Measurements from ENCODE around the gene ABI1. TPM values are rescaled to one million over a fixed set of nuclear protein-coding genes. Genes with fewer than 3 reads are reported as not detected.

The ABI1 gene
- total and polyA plus RNA-seq, 2 donors (not counting 3 experiments of a cell fraction or from before 2014, with no cell fraction given) = 58.8 to 59.1 TPM

- no peaks in the 10 kb centered on the region for H4K20me1 ChIP-seq (replicated peaks; ENCODE audit: control insufficient read depth, extremely low read depth, insufficient read depth, low read length)
- DNase-seq (ENCODE audit: low read depth, low spot score) (no peak), FAIRE-seq (no peak)
- ChIA-PET POLR2A (interaction anchor here (0.7 kb wide), 1 partner anchor 13 kb away, joined by 3 read pairs; no protein-coding TSS in a partner anchor), CTCF (interaction anchor here (0.7 to 5.2 kb wide), 19 partner anchors 8 to 159 kb away, joined by 3 to 295 read pairs (median 8); partner anchors contain the start of gene ABI1)
- no peak overlapping the region for H3K9ac ChIP-seq (replicated peaks; ENCODE audit: extremely low read depth, insufficient read depth, low read length)
- no TSS peak for BruUV-seq (replicated peaks)
- no peak overlapping the region for H2AFZ ChIP-seq (ENCODE audit: low read depth, low read length)
- no peaks in the 10 kb centered on the region for H3K9me3 ChIP-seq (replicated peaks; ENCODE audit: control insufficient read depth, insufficient read depth, low read length)
- no peak overlapping the region for H3K4me2 ChIP-seq (ENCODE audit: insufficient read depth, low read length)
- intact Hi-C loops (cut with micrococcal nuclease) (loop anchor here (10.0 kb wide), 1 partner anchor 122 kb away; no protein-coding TSS in a partner anchor), dilution Hi-C loops (cut with MboI; ENCODE audit: extremely low pct_ligation_motif_present, low sequenced_read_pairs) (no loop called here)
- H3K4me1 ChIP-seq (ENCODE audit: control insufficient read depth, extremely low read depth, insufficient read depth, low read length) = no peaks in the 10 kb centered on the region
- no peaks in the 10 kb centered on the region for H3K79me2 ChIP-seq (ENCODE audit: control insufficient read depth, insufficient read depth, low read length)
- no peak overlapping the region for H3K4me3 ChIP-seq (replicated peaks in 1 of 3; ENCODE audit: insufficient read depth in 1 of 3, low read depth in 1 of 3, low read length in 3 of 3)
- no peak overlapping the region for H3K27ac ChIP-seq (ENCODE audit: insufficient read depth, low read depth, low read length)
- no peak for TF ChIP-seq FOS (IDR thresholded peaks at IDR 0.05; ENCODE audit: borderline replicate concordance, insufficient read depth, low read length)
- no peak for TF ChIP-seq MYC (IDR thresholded peaks at IDR 0.05; ENCODE audit: low read depth, low read length)
- TF ChIP-seq EZH2 (IDR thresholded peaks at IDR 0.05; ENCODE audit: borderline replicate concordance, low read depth, low read length, severe bottlenecking) = no peak
- TF ChIP-seq CTCF (IDR thresholded peaks at IDR 0.05; ENCODE audit: extremely low read depth in 1 of 2, insufficient read depth in 1 of 2, low read depth in 1 of 2, low read length in 2 of 2) = no peak
- TF ChIP-seq POLR2A (IDR thresholded peaks at IDR 0.05; ENCODE audit: low read depth, low read length) = no peak
- no peak for TF ChIP-seq POLR2AphosphoS5 (IDR thresholded peaks at IDR 0.05; ENCODE audit: insufficient read depth, low read depth, low read length)
- no peak for TF ChIP-seq JUN (IDR thresholded peaks at IDR 0.05; ENCODE audit: borderline replicate concordance, insufficient read depth, insufficient read length, low read depth)
- TF ChIP-seq MAX (IDR thresholded peaks at IDR 0.05; ENCODE audit: insufficient read depth, insufficient read length) = no peak
- TF ChIP-seq GATA2 (IDR thresholded peaks at IDR 0.05; ENCODE audit: insufficient read depth, insufficient read length, low read depth, low read length) = no peak
- no peaks in the 10 kb centered on the region for H3K27me3 ChIP-seq (ENCODE audit: control insufficient read depth in 2 of 2, insufficient read depth in 2 of 2, low read length in 2 of 2)
- H3K9me1 ChIP-seq (replicated peaks; ENCODE audit: control insufficient read depth, extremely low read depth, insufficient read depth, low read length) = no peaks in the 10 kb centered on the region
- peaks cover under 1 to 7% of the 10 kb centered on the region in 2 experiments for H3K36me3 ChIP-seq (ENCODE audit: control insufficient read depth in 2 of 2, extremely low read depth in 1 of 2, insufficient read depth in 2 of 2, low read length in 2 of 2)
These were observed 133.8 kb downstream of the ABI1 start for GRCh38 chr10:26727005-26727404.
